ENCODE measurements around the gene GPATCH4. TPM values are rescaled to one million over a fixed set of nuclear protein-coding genes. Genes with fewer than 3 reads are reported as not detected.
"Not testable (repeated sequence)": the region's sequence is repeated elsewhere in the genome, so short reads cannot be mapped to it uniquely, and the experiment has no call there.

Gene GPATCH4
- total RNA-seq, 2 donors from 2014 or later, result 39.2 to 39.6 TPM

GRCh38 chr1:156571919-156572662 lies 29.2 kb downstream of the GPATCH4 start, which contains the start of gene IQGAP3:
IQGAP3 (minus strand) TSS chr1:156572565; CDS start chr1:156572529, 36 bp downstream.
- H3K27me3 Mint-ChIP-seq, result peaks cover 43% of the 10 kb centered on the region
- ATAC-seq (peak; percentile 97), DNase-seq (peak; percentile 58 to 63 (median 63))
- peak within 1 kb of the TSS; percentile 93 for H3K4me3 Mint-ChIP-seq
- H3K4me1 Mint-ChIP-seq, result peaks cover 15% of the 10 kb centered on the region
- H3K36me3 Mint-ChIP-seq (ENCODE audit: low read depth), result peaks cover 11% of the 10 kb centered on the region
- peak within 1 kb of the TSS; percentile 88 for H3K27ac Mint-ChIP-seq
- H3K9me3 ChIP-seq (ENCODE audit: control insufficient read depth, low read length, poor library complexity, severe bottlenecking), result no peaks in the 10 kb centered on the region

GRCh38 chr1:156571261-156571852 lies 29.9 kb downstream of the GPATCH4 start:
- Mint-ChIP-seq H3K27ac (no peak overlapping the region), H3K4me1 (peaks cover 15% of the 10 kb centered on the region), H3K36me3 (ENCODE audit: low read depth) (peaks cover 11% of the 10 kb centered on the region), H3K4me3 (peak overlapping the region; percentile 93), H3K27me3 (peaks cover 40% of the 10 kb centered on the region)
- no peaks in the 10 kb centered on the region for H3K9me3 ChIP-seq (ENCODE audit: control insufficient read depth, low read length, poor library complexity, severe bottlenecking)
- no peak for ATAC-seq
- no peak for DNase-seq

- no peak overlapping the region for H3K27ac Mint-ChIP-seq
- ATAC-seq, result no peak
- peaks cover 2% of the 10 kb centered on the region for H3K4me1 Mint-ChIP-seq
- H3K27me3 Mint-ChIP-seq, result peaks cover 9% of the 10 kb centered on the region
- H3K9me3 ChIP-seq (ENCODE audit: control insufficient read depth, low read length, poor library complexity, severe bottlenecking), result no peaks in the 10 kb centered on the region
- H3K4me3 Mint-ChIP-seq, result no peak overlapping the region
- H3K36me3 Mint-ChIP-seq (ENCODE audit: low read depth), result no peaks in the 10 kb centered on the region
- DNase-seq, result no peak
These were observed 34.8 kb downstream of the GPATCH4 start for GRCh38 chr1:156566436-156566835.

- DNase-seq (no peak), ATAC-seq (no peak)
- H3K36me3 Mint-ChIP-seq (ENCODE audit: low read depth), result no peaks in the 10 kb centered on the region
- H3K4me3 Mint-ChIP-seq, result no peak overlapping the region
- no peaks in the 10 kb centered on the region for H3K9me3 ChIP-seq (ENCODE audit: control insufficient read depth, low read length, poor library complexity, severe bottlenecking)
- H3K27ac Mint-ChIP-seq, result no peak overlapping the region
- peaks cover under 1% of the 10 kb centered on the region for H3K27me3 Mint-ChIP-seq
- H3K4me1 Mint-ChIP-seq, result no peaks in the 10 kb centered on the region
These were observed 35.8 kb downstream of the GPATCH4 start for GRCh38 chr1:156565519-156565918.

GRCh38 chr1:156560585-156561163 lies 40.6 kb downstream of the GPATCH4 start:
- no peak overlapping the region for H3K4me3 Mint-ChIP-seq
- DNase-seq (no peak), ATAC-seq (no peak)
- H3K9me3 ChIP-seq (ENCODE audit: control insufficient read depth, low read length, poor library complexity, severe bottlenecking), result no peaks in the 10 kb centered on the region
- H3K27me3 Mint-ChIP-seq, result no peaks in the 10 kb centered on the region
- H3K4me1 Mint-ChIP-seq, result no peaks in the 10 kb centered on the region
- no peak overlapping the region for H3K27ac Mint-ChIP-seq
- no peaks in the 10 kb centered on the region for H3K36me3 Mint-ChIP-seq (ENCODE audit: low read depth)

- Mint-ChIP-seq H3K27ac (no peak overlapping the region), H3K4me3 (no peak overlapping the region), H3K36me3 (ENCODE audit: low read depth) (no peaks in the 10 kb centered on the region), H3K4me1 (no peaks in the 10 kb centered on the region), H3K27me3 (no peaks in the 10 kb centered on the region)
- no peaks in the 10 kb centered on the region for H3K9me3 ChIP-seq (ENCODE audit: control insufficient read depth, low read length, poor library complexity, severe bottlenecking)
- no peak for DNase-seq
- no peak for ATAC-seq
These were observed 41.4 kb downstream of the GPATCH4 start for GRCh38 chr1:156559797-156560385.

- Mint-ChIP-seq H3K36me3 (ENCODE audit: low read depth) (no peaks in the 10 kb centered on the region), H3K27ac (no peak overlapping the region)
These were observed 42.0 kb downstream of the GPATCH4 start for GRCh38 chr1:156559086-156559796.

GRCh38 chr1:156556354-156556753 lies 44.9 kb downstream of the GPATCH4 start:
- Mint-ChIP-seq H3K27me3 (no peaks in the 10 kb centered on the region), H3K27ac (no peak overlapping the region), H3K4me3 (no peak overlapping the region), H3K36me3 (ENCODE audit: low read depth) (no peaks in the 10 kb centered on the region), H3K4me1 (peaks cover 2% of the 10 kb centered on the region)
- no peak for DNase-seq
- no peaks in the 10 kb centered on the region for H3K9me3 ChIP-seq (ENCODE audit: control insufficient read depth, low read length, poor library complexity, severe bottlenecking)
- ATAC-seq, result no peak

More at GRCh38 chr1:156559086-156559796, 42.0 kb downstream of the GPATCH4 start:
- no peaks in the 10 kb centered on the region for H3K4me1 Mint-ChIP-seq
- DNase-seq, result no peak
- no peaks in the 10 kb centered on the region for H3K27me3 Mint-ChIP-seq
- H3K9me3 ChIP-seq (ENCODE audit: control insufficient read depth, low read length, poor library complexity, severe bottlenecking), result no peaks in the 10 kb centered on the region
- ATAC-seq, result no peak
- no peak overlapping the region for H3K4me3 Mint-ChIP-seq

- no peak overlapping the region for H3K4me3 Mint-ChIP-seq
- DNase-seq, result no peak
- H3K36me3 Mint-ChIP-seq (ENCODE audit: low read depth), result no peaks in the 10 kb centered on the region
- no peak for ATAC-seq
- H3K9me3 ChIP-seq (ENCODE audit: control insufficient read depth, low read length, poor library complexity, severe bottlenecking), result no peaks in the 10 kb centered on the region
- H3K27me3 Mint-ChIP-seq, result no peaks in the 10 kb centered on the region
- H3K4me1 Mint-ChIP-seq, result peaks cover 2% of the 10 kb centered on the region
- H3K27ac Mint-ChIP-seq, result no peak overlapping the region
These were observed 45.6 kb downstream of the GPATCH4 start for GRCh38 chr1:156555715-156556114.

GRCh38 chr1:156554971-156555370 lies 46.3 kb downstream of the GPATCH4 start:
- Mint-ChIP-seq H3K36me3 (ENCODE audit: low read depth) (no peaks in the 10 kb centered on the region), H3K4me3 (no peak overlapping the region), H3K27me3 (no peaks in the 10 kb centered on the region), H3K27ac (no peak overlapping the region), H3K4me1 (peaks cover 2% of the 10 kb centered on the region)
- H3K9me3 ChIP-seq (ENCODE audit: control insufficient read depth, low read length, poor library complexity, severe bottlenecking), result no peaks in the 10 kb centered on the region
- ATAC-seq (no peak), DNase-seq (no peak)

GRCh38 chr1:156553860-156554485 lies 47.3 kb downstream of the GPATCH4 start:
- H3K27me3 Mint-ChIP-seq, result no peaks in the 10 kb centered on the region
- peaks cover 2% of the 10 kb centered on the region for H3K4me1 Mint-ChIP-seq
- no peak overlapping the region for H3K27ac Mint-ChIP-seq
- no peak for DNase-seq
- H3K9me3 ChIP-seq (ENCODE audit: control insufficient read depth, low read length, poor library complexity, severe bottlenecking), result no peaks in the 10 kb centered on the region
- no peak overlapping the region for H3K4me3 Mint-ChIP-seq
- ATAC-seq, result no peak
- H3K36me3 Mint-ChIP-seq (ENCODE audit: low read depth), result no peaks in the 10 kb centered on the region

- ATAC-seq, result peak; percentile 35
- H3K4me3 Mint-ChIP-seq; H3K27me3 Mint-ChIP-seq; H3K4me1 Mint-ChIP-seq; H3K9me3 ChIP-seq (ENCODE audit: control insufficient read depth, low read length, poor library complexity, severe bottlenecking); H3K27ac Mint-ChIP-seq; H3K36me3 Mint-ChIP-seq (ENCODE audit: low read depth); DNase-seq: not testable (repeated sequence)
These were observed 48.3 kb downstream of the GPATCH4 start for GRCh38 chr1:156552937-156553336.
